GM20431 (cell line): ENCODE results near the gene CABLES1.
"Not testable (repeated sequence)": the region's sequence is repeated elsewhere in the genome, so short reads cannot be mapped to it uniquely, and the experiment has no call there.

Experiments
- in situ Hi-C: fragments of 300-500 bp; cut with MseI, MboI; formaldehyde crosslinking; loops from one replicate; pipeline ENCODE4 v1.15.0; 2020; ENCODE audit warnings: low sequenced_read_pairs; ENCODE audit not compliant: unreplicated experiment

CABLES1 gene

DNA sequence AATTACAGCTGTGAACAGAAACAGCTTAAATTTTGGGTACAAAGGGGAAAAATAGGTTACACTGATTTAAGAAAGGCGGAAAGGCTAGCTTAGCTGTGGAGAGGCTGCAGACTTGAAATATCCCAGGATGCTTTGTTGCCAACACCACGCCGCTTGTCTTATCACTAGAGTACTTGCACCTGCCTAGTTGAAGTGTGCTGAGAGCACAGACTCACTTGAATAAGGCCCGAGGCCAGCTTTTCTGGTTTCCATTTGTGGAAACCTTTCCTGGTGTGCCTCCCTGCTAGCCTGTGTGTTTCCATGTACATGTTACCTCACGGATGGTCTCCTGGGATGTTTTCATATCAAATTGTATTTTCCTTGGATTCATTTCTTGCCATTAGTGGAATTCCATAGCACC, 3.2 kb downstream of the CABLES1 start:
- in situ Hi-C loops = loop anchor here (10.0 kb wide), 1 partner anchor 216 kb away; no protein-coding TSS in a partner anchor

DNA sequence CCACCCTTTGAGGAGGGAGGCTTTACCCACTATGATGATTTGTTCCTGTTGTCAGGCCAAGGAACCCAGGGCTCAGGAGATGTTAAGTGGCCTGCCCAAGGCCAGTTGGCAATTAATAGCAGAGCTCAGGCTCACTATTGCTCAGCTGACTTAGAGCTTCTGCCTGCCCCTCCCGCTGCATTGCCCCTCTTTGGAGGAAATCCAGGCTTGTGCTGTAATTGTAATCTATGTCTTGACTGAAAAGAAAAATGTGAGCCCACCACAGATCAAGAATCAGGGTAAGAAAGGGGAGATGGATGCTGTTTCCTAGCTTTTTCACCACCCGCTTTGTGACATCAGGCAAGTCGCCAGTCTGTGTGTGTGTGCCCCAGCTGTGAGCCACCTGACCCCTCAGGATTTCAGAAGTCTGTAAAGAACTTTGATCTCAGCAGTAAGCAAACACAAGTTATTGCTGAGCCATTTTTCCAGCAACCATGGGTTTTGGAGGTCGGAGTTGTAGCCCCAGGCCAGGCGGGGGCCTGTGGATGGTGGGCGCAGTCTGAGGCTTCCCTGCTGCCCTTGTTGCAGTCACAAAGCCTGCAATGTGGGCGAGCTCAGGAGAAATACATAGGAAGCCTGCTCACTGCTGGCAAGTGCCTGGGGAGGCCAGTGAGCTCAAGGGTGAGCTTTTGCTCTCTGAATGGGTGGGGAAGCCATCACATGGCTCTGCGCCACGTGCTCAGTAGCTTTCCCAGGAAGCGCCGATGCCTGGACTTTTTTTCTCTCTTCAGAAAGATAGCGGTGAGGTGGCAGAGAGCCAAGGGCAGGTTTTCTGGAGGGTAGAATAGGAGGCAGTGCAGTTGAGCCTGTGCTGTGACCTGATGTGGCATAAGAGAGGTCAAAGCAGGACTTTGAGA, 6.1 kb downstream of the CABLES1 start:
- in situ Hi-C loops = no loop called here

DNA sequence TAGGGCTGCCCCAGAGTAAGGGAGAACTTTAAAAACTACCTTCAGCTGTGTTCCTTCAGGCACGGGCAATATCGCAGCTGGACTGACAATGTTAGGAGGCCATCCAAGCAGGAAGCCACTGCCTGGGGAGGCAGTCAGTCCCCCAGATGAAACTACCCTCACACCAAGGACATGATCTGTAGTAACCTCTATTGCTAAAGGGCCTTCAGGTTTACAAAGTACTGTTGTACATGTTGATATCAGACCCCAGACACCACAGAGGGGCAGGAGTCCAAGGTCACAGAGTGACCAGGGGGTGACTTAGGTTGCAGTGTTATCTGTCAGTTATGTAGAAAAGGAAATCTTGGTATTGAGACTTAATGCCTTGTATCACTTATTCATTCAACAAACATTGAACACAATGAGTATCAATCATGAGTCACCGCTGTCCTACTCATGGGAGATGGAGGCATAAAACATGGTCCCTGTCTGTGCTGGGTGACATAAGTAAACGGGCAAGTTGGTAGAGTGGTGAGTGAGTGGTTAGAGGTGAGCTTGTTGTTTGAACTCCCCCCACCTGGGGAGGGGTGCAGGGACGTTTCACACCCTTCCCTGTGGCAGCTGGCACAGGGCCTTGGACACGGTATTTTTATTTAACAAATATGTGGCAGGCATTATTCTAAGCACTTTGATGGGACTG, 7.1 kb downstream of the CABLES1 start:
- in situ Hi-C loops = no loop called here

- in situ Hi-C loops = no loop called here
Observed at GRCh38 chr18:23143016-23143814, 7.9 kb downstream of the CABLES1 start.

- in situ Hi-C loops = no loop called here
Observed at GRCh38 chr18:23143815-23144261, 8.6 kb downstream of the CABLES1 start.

GRCh38 chr18:23144640-23145039, 9.4 kb downstream of the CABLES1 start:
- in situ Hi-C loops = no loop called here

DNA sequence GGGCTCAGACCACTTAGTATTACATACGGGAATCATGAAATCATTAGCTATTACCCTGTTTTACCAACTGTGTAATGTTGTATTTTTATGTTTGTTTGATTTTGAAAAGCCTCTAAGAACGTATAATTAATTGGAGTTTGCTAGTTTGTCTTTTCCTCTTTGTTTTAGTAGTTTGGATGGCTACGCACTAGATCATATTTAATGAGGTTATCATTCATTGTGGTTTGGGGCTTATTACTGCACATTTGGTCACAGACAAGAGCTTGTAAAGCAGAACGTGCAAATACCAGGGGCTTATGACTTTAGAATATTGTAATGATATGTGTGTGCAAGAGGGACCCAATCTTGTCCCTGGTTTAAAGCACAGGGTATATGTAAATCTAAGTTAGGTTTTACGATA, 10.3 kb downstream of the CABLES1 start:
- in situ Hi-C loops = no loop called here

DNA sequence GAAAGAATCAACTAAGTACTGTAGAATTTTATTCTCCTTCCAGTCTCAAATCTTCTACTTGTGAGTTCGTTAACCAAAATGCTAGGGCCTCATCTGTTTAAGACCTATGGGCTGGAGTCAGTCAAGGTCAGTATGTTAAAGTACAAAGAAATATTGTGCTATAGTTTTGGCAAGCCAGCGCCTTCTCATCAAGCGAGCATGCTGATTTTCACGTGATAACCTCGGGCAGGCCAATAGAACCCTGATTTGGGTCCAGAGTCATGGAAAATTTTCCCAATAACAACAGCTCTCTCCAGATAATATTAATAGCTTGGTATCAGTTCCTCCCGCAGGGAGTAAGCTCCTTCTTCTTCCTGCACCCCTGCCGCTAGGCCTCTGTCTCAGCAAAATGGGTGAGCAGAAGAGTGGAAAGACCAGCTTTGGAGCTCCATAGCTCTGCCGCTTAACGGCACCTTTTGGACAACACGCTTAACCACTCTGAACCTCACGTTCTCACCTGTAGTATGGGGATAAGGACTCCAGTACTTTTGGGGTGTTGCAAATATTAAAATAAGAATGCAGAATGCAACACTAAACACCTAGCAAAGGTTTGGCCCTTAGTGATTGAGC, 11.7 kb downstream of the CABLES1 start:
- in situ Hi-C loops = no loop called here

- in situ Hi-C loops = no loop called here
Observed at GRCh38 chr18:23148382-23148781, 13.1 kb downstream of the CABLES1 start.

- in situ Hi-C loops = no loop called here
Observed at GRCh38 chr18:23149570-23149969, 14.3 kb downstream of the CABLES1 start.

GRCh38 chr18:23151414-23152099, 16.3 kb downstream of the CABLES1 start:
- in situ Hi-C loops = no loop called here

GRCh38 chr18:23154030-23154429, 18.7 kb downstream of the CABLES1 start:
- in situ Hi-C loops = no loop called here

- in situ Hi-C loops = no loop called here
Observed at GRCh38 chr18:23154823-23155500, 19.7 kb downstream of the CABLES1 start.

DNA sequence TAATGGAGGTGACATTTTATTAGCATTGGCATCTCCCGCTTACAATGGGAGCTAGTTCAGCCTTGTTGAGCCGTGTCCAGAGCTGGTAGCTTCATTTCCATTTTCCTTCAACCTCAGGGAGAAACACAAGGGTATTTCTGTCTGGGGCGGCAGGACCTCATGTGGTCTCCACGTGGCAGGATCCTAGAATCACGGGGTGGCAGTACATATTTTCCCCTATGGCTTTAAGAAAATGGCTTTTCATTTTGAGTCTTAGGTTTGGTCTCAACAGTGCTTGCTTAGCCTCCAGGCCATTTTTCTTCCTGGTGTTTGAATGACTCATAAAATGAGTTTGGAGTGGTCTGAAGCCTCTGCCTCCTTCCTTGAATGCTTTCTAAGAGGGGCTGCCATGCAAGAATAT, 20.3 kb downstream of the CABLES1 start:
- in situ Hi-C loops = no loop called here

DNA sequence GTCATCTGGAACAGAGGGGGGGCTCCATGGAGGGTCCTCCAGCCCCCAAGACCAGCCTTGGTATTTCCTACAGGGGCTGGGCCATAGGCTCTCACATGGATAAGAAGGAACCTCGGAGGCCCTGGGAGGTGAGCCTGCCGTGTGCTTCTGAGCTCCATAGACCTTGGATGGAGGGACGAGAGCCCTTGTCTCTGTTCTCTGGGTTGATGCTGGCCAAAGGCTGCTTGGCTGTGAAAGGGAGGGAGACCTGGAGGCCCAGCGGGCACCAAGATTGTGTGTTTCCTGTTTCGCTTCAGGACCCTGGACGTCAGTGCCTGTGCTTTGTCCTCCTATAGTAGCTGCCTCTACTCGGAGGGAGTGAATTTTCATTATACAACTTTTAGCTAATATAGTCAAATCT, 20.8 kb downstream of the CABLES1 start:
- in situ Hi-C loops = no loop called here

- in situ Hi-C loops = no loop called here
Observed at GRCh38 chr18:23158058-23158457, 22.8 kb downstream of the CABLES1 start.

- in situ Hi-C loops = not testable (repeated sequence)
Observed at GRCh38 chr18:23158884-23159283, 23.6 kb downstream of the CABLES1 start.

GRCh38 chr18:23159344-23159743, 24.1 kb downstream of the CABLES1 start:
- in situ Hi-C loops = no loop called here

GRCh38 chr18:23162473-23162872, 27.2 kb downstream of the CABLES1 start:
- in situ Hi-C loops = no loop called here
